Stimulated activated effector memory CD8-positive, alpha-beta T cell treated with anti-CD3 and anti-CD28 coated beads, Interleukin-12 subunit alpha, Interleukin-12 subunit beta, amount 100 ng/mL, for 72 hours (primary cell): ENCODE data around the gene SNAP47.
A peak's percentile ranks its signal among the peaks of the same experiment; 100 is the strongest.

ENCODE experiments used
- ATAC-seq: fragments of 150-1000 bp; cut with Tn5 transposase; 2 replicates; pipeline ENCODE4 v1.10.0; 2021
- DNase-seq, 2 donors: peaks; one replicate each; pipeline ENCODE4 v3.0.0; 2021 to 2022; ENCODE audit warnings: low spot score in 2 of 2
- H3K27ac Mint-ChIP-seq: one replicate; pipeline ENCODE4 v1.8.0; 2022; ENCODE audit warnings: mild to moderate bottlenecking, mixed read lengths
- H3K36me3 Mint-ChIP-seq: one replicate; pipeline ENCODE4 v1.8.0; 2022; ENCODE audit warnings: mild to moderate bottlenecking, mixed read lengths
- H3K4me1 Mint-ChIP-seq: one replicate; pipeline ENCODE4 v1.8.0; 2022; ENCODE audit warnings: mixed read lengths
- H3K4me3 Mint-ChIP-seq: one replicate; pipeline ENCODE4 v1.8.0; 2022; ENCODE audit warnings: mild to moderate bottlenecking, mixed read lengths
- H3K9me3 Mint-ChIP-seq: one replicate; pipeline ENCODE4 v1.8.0; 2022; ENCODE audit warnings: mixed read lengths

The SNAP47 gene

GRCh38 chr1:227767401-227768124, 32.3 kb downstream of the SNAP47 start:
- Mint-ChIP-seq H3K4me1 (peaks cover 67% of the 10 kb centered on the region), H3K4me3 (peak overlapping the region; percentile 63), H3K9me3 (no peaks in the 10 kb centered on the region), H3K36me3 (peaks cover 35% of the 10 kb centered on the region), H3K27ac (peak overlapping the region; percentile 32)
- DNase-seq = no peak
- ATAC-seq = no peak

GRCh38 chr1:227768125-227768439, 32.8 kb downstream of the SNAP47 start:
- Mint-ChIP-seq H3K4me1 (peaks cover 64% of the 10 kb centered on the region), H3K36me3 (peaks cover 29% of the 10 kb centered on the region)

GRCh38 chr1:227768640-227769039, 33.4 kb downstream of the SNAP47 start:
- Mint-ChIP-seq H3K27ac (no peak overlapping the region), H3K9me3 (no peaks in the 10 kb centered on the region), H3K4me1 (peaks cover 62% of the 10 kb centered on the region), H3K36me3 (peaks cover 26% of the 10 kb centered on the region), H3K4me3 (no peak overlapping the region)
- ATAC-seq (no peak), DNase-seq (no peak)

More at GRCh38 chr1:227768125-227768439, 32.8 kb downstream of the SNAP47 start:
- ATAC-seq (no peak), DNase-seq (no peak)
- Mint-ChIP-seq H3K9me3 (no peaks in the 10 kb centered on the region), H3K27ac (peak overlapping the region; percentile 32), H3K4me3 (no peak overlapping the region)

DNA sequence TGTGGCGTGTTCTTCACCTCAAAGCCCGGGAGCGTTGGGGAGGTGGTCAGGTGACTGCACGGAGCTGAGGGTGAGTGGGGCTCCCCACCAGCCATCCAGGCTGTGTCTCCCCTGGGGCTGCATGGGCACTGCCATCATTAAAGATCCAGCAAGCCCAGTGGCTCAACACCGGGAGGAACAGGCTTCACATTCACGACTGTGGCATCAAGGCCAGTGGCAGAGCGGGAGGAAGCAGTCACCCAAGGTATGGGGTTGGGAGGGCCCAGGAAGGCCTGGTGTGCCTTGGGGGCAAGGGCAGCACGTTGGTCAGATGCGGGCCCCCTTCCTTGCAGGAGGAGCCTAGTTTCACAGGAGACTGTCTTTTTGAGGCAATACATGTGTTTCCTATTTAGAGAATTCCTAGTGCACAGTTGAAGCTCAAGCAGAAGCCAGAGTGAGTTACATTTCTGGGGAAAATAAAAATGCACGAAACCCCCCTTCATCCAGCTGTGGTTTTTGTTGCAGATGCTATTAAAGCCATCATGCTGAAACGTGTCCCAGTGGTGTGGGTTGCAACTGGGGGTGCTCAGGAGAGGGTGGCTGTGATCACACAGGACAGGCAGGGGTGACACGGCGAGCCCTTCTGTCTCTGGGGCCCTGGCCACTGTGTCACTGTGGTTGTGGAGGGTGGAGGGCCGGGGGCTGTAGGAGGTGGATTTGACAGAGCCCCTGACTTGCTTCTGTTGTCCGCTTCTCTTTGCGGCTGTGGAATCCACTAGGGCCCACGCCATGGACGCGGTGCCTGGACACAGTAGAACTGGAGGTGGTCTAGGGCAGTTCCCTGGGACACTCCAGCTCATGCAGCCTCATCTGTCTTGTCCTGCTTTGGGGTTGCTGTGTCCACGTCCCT, 34.1 kb downstream of the SNAP47 start:
- H3K36me3 Mint-ChIP-seq = peaks cover 26% of the 10 kb centered on the region
- H3K4me1 Mint-ChIP-seq = peaks cover 62% of the 10 kb centered on the region
- no peak overlapping the region for H3K4me3 Mint-ChIP-seq
- ATAC-seq (no peak), DNase-seq (no peak)
- no peak overlapping the region for H3K27ac Mint-ChIP-seq
- H3K9me3 Mint-ChIP-seq = no peaks in the 10 kb centered on the region

DNA sequence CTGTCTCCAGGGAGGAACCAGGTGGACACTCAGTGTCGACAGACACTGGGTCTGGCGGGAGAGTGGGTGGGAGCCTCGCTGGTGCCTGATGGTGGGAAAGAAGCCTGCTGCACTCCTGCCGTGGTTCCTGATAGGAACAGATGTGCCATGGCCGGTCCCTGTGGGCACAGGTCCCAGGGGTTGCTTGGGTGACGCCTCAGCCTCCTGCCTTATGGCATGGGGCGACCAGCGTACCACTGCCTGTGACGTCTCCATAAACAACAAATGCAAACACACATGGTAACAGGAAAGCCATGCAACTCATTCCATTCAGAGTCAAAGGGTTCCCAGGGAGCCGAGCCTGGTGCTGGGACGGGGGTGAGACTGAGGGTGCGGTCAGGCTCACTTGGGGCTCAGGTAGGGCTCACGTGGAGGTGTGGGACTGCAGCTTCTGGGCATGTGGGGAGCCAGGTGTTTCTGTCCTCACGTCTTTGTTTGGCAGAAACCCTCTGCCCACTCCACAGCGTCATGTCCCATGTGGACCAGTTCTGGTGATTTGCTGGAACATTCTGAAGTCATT, 34.8 kb downstream of the SNAP47 start:
- Mint-ChIP-seq H3K27ac (peak overlapping the region; percentile 5), H3K4me3 (no peak overlapping the region), H3K9me3 (no peaks in the 10 kb centered on the region), H3K4me1 (peaks cover 64% of the 10 kb centered on the region), H3K36me3 (peaks cover 31% of the 10 kb centered on the region)
- ATAC-seq (no peak), DNase-seq (no peak)

GRCh38 chr1:227770812-227771211, 35.6 kb downstream of the SNAP47 start:
- ATAC-seq (no peak), DNase-seq (no peak)
- Mint-ChIP-seq H3K4me3 (no peak overlapping the region), H3K27ac (no peak overlapping the region), H3K9me3 (no peaks in the 10 kb centered on the region), H3K4me1 (peaks cover 60% of the 10 kb centered on the region), H3K36me3 (peaks cover 31% of the 10 kb centered on the region)

DNA sequence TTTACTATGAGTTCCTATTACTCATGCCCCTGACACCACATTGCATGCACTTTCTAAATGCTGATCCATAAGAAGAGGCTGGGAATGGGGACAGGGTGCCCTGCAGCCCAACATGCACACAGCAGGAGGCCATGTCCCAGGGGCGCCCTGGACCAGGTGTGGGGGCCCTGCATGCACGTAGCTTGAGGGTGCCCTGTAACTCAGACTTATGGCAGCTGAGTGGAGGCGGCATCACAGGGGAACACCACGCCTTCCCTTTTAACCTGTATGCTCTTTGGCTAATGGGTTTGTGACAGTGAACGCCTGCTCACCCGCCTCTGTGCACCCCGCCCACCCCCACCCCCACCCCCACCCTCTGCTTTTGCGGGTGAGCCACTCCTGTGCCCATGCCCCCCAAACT, 36.1 kb downstream of the SNAP47 start:
- DNase-seq (no peak), ATAC-seq (no peak)
- H3K4me1 Mint-ChIP-seq = peaks cover 59% of the 10 kb centered on the region
- no peak overlapping the region for H3K4me3 Mint-ChIP-seq
- H3K27ac Mint-ChIP-seq = no peak overlapping the region
- peaks cover 30% of the 10 kb centered on the region for H3K36me3 Mint-ChIP-seq
- H3K9me3 Mint-ChIP-seq = no peaks in the 10 kb centered on the region

DNA sequence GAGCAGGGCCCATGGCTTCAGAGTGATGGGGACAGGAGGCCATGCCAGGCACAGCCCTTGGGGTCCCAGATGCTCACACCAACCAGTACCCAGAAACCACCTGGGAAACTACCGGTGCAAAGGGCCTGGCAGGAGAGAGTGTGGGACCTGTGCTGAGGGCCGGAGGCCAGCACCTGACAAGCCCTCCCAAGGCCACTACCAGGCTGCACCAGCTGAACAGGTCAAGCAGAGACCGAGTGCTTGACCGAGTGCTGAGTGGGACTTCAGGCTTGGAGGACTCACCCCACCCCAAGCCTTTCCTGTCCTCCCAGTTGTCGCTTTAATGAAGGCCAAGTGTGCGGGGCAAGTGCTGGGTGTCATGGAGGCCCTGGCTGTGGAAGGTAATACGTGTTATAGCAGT, 36.5 kb downstream of the SNAP47 start:
- no peak for ATAC-seq
- no peak for DNase-seq
- H3K4me1 Mint-ChIP-seq = peaks cover 58% of the 10 kb centered on the region
- H3K36me3 Mint-ChIP-seq = peaks cover 30% of the 10 kb centered on the region
- H3K27ac Mint-ChIP-seq = no peak overlapping the region
- H3K4me3 Mint-ChIP-seq = no peak overlapping the region
- H3K9me3 Mint-ChIP-seq = no peaks in the 10 kb centered on the region

DNA sequence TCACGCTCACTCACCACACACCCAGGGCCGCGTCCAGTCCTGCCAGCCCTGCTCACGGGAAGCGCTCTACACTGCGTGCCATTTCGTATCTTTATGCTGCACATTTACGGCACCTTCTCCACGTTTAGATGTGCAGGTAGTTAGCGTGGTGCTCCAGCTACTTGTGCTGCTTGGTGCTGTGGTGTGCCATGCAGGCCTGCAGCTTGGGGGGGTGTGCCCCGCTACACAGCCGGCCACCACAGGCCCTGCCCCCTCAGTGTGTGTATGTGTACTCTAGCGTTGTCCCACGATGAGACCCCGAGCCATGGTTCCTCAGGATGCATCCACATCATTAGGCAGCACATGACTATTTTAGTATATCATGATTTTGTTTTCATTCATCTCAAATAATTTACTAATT, 38.3 kb downstream of the SNAP47 start:
- H3K9me3 Mint-ChIP-seq = no peaks in the 10 kb centered on the region
- ATAC-seq (no peak), DNase-seq (no peak)
- peaks cover 22% of the 10 kb centered on the region for H3K36me3 Mint-ChIP-seq
- peak overlapping the region; percentile 43 for H3K27ac Mint-ChIP-seq
- peak overlapping the region; percentile 23 for H3K4me3 Mint-ChIP-seq
- H3K4me1 Mint-ChIP-seq = peaks cover 40% of the 10 kb centered on the region

DNA sequence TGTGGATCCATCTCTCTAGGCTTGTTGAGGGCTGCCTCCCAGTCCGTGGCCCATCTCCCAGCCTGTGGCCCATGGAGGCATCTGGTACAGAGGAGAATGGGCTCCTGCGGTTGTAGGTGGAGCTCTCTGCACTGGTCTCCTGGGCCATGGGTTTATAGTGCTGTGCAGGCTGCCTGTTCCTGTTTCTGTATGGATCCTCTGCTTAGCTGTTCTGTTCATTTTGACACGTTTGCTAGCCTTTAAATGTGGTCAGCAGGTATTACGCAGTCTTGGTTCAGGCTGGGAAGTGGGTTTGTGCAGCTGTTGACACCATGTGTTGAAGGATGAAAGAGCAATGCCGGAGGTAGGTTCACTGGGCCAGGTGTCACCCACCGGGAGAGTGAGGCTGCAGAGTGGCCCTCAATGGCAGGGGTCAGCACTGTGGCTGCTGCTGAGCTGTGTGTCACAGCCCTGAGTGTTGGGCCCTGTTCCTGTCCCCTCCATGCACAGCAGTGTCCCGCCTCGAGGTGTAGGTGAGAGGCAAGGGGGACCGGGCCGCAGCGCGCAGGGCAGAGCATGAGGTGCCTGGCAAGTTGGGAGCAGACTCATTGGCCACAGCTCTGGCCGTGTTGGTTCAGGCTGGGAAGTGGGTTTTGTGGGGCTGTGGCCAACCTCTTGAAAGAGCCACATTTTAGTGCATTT, 39.0 kb downstream of the SNAP47 start:
- no peak for DNase-seq
- ATAC-seq = peak; percentile 82
- Mint-ChIP-seq H3K36me3 (peaks cover 16% of the 10 kb centered on the region), H3K4me1 (peaks cover 36% of the 10 kb centered on the region), H3K9me3 (no peaks in the 10 kb centered on the region), H3K4me3 (peak overlapping the region; percentile 23), H3K27ac (peak overlapping the region; percentile 43)

GRCh38 chr1:227774821-227775661, 39.8 kb downstream of the SNAP47 start:
- no peak for DNase-seq

DNA sequence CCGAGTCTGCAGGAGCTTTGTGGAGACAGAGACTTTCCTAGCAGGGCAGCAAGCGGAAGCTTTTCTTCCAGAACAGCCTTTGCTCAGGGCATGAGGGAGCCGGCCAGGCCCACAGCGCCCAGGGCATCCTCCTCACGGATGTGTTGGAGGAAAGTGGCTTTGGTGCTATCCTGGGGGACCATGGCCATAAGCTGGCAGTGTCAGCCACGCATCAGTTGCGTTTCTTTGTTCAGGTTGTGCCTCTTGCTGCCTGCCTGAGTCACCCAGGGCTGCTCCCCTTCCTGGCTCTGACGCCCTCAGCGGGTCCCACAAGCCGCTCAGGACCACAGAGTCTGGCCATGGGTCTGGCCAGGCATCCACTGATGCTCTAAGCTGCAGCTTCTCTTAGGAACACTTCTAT, 40.6 kb downstream of the SNAP47 start:
- Mint-ChIP-seq H3K4me3 (no peak overlapping the region), H3K36me3 (peaks cover 16% of the 10 kb centered on the region), H3K9me3 (no peaks in the 10 kb centered on the region), H3K4me1 (peaks cover 36% of the 10 kb centered on the region), H3K27ac (no peak overlapping the region)
- ATAC-seq (no peak), DNase-seq (no peak)

More at GRCh38 chr1:227774821-227775661, 39.8 kb downstream of the SNAP47 start:
- Mint-ChIP-seq H3K27ac (no peak overlapping the region), H3K9me3 (no peaks in the 10 kb centered on the region), H3K4me1 (peaks cover 36% of the 10 kb centered on the region), H3K36me3 (peaks cover 16% of the 10 kb centered on the region), H3K4me3 (peak overlapping the region; percentile 23)
- no peak for ATAC-seq

GRCh38 chr1:227776331-227776771, 41.1 kb downstream of the SNAP47 start:
- Mint-ChIP-seq H3K4me1 (peaks cover 36% of the 10 kb centered on the region), H3K4me3 (no peak overlapping the region), H3K27ac (no peak overlapping the region), H3K36me3 (peaks cover 16% of the 10 kb centered on the region), H3K9me3 (no peaks in the 10 kb centered on the region)
- no peak for DNase-seq
- peak; percentile 59 for ATAC-seq

GRCh38 chr1:227777156-227777555, 41.9 kb downstream of the SNAP47 start:
- DNase-seq (no peak), ATAC-seq (no peak)
- H3K4me3 Mint-ChIP-seq = no peak overlapping the region

More at GRCh38 chr1:227777156-227777555, 41.9 kb downstream of the SNAP47 start:
- Mint-ChIP-seq H3K27ac (no peak overlapping the region), H3K9me3 (no peaks in the 10 kb centered on the region), H3K4me1 (peaks cover 35% of the 10 kb centered on the region), H3K36me3 (peaks cover 21% of the 10 kb centered on the region)
